Measurements from ENCODE around the gene LRMDA.

DNA sequence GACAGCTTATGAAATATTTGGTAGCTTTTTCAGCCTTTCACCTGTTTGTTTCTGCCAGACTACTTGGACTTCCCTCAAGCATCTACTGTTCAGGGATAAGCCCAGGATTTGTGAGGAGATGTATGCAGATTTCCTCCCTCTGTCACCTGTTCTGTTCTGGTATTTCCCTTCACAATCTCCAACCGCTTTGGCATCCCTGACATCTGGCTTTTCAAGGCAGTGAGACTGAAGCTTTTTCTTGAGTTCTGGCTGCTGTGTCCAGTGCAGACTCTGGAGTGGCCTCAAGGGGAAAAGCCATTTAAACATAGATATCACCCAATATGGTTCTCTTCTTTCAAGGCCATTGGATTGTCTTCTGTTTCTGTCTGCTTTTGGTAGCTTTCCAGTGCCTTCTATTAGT is 369.7 kb downstream of the LRMDA start:
- TF ChIP-seq, protein P1, sequence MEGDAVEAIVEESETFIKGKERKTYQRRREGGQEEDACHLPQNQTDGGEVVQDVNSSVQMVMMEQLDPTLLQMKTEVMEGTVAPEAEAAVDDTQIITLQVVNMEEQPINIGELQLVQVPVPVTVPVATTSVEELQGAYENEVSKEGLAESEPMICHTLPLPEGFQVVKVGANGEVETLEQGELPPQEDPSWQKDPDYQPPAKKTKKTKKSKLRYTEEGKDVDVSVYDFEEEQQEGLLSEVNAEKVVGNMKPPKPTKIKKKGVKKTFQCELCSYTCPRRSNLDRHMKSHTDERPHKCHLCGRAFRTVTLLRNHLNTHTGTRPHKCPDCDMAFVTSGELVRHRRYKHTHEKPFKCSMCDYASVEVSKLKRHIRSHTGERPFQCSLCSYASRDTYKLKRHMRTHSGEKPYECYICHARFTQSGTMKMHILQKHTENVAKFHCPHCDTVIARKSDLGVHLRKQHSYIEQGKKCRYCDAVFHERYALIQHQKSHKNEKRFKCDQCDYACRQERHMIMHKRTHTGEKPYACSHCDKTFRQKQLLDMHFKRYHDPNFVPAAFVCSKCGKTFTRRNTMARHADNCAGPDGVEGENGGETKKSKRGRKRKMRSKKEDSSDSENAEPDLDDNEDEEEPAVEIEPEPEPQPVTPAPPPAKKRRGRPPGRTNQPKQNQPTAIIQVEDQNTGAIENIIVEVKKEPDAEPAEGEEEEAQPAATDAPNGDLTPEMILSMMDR (IDR thresholded peaks at IDR 0.05), result no peak
- TF ChIP-seq POLR2A (IDR thresholded peaks at IDR 0.05), result no peak
